HG03159 (cell line): Measurements from ENCODE around the gene GPR3.

Experiments used
- ATAC-seq: cut with Tn5 transposase; IDR thresholded peaks from one replicate; pipeline ENCODE4 v1.9.1; 2021; ENCODE audit warnings: mild to moderate bottlenecking, moderate library complexity; ENCODE audit not compliant: unreplicated experiment

Gene GPR3

DNA sequence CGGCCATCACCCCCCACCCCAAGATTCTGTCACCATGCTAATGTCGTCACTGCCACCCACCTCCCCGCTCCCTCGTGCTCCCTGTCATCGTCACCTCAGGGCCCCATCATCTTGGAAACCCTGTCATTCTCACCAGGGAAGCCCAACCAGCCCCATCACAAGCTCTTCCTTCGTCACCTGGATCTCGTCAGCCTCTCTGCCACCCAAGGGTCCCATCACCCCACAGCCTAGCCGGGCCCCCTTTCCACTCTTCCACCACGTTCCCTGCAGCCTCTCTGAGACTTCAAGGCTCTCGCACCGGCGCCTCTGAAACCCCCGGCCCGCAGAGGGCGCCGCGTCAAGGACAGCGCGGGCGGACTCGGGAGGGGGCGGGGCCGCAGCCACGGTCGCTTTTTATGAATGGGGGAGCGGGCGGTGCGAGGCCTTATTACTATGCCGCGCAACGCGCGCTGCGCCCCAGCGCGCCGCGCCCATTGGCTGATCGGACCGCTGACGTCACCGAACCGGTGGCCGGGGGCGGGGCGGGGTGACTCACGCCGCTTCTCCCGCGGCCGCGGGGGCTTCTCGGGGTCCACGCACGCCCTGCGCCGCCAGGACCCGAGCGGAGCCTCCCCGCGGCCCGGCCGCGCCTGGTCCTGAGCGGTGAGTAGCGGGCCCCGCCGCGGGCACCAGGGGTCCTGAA lies at the start of gene GPR3:
GPR3 (plus strand) TSS at position 527 of the 682 bp plus-strand sequence. CDS start 1,177 bp downstream, outside the sequence.
- ATAC-seq = peak; percentile 70

- no peak for ATAC-seq
Measured at GRCh38 chr1:27342778-27343638, 49.4 kb upstream of the GPR3 start.

DNA sequence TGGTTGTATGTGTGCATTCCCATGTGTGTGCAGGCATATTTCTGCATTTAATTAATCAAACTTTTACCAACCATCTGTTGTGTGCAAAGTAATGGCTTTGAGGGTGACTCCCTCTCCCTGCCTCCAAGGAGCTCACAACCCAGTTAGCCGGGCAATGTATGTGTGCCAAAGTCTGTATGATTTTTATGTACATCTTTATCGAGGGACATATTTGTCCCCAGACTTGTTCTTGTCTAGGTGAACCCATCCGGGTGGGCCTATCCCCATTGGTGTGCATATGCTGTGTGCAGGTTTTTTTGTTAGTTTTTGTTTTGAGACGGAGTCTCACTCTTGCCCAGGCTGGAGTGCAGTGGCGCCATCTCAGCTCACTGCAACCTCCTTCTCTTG lies 48.8 kb upstream of the GPR3 start:
- no peak for ATAC-seq

GRCh38 chr1:27345272-27345671 lies 47.1 kb upstream of the GPR3 start:
- no peak for ATAC-seq

DNA sequence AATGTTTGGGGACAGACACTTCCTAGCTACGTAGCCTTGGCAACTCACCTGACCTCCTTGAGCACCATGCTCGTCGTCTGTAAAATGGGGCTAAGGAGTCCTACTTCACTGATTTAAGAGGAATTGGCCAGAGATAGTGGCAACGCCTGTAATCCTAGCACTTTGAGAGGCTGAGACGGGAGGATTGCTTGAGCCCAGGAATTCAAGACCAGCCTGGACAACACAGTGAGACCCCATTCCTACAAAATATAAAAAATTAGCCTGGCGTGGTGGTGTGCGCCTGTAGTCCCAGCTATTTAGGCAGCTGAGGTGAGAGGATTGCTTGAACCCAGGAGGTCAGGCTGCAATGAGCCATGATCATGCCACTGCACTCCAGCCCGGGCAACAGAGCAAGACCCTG lies 46.1 kb upstream of the GPR3 start:
- no peak for ATAC-seq

DNA sequence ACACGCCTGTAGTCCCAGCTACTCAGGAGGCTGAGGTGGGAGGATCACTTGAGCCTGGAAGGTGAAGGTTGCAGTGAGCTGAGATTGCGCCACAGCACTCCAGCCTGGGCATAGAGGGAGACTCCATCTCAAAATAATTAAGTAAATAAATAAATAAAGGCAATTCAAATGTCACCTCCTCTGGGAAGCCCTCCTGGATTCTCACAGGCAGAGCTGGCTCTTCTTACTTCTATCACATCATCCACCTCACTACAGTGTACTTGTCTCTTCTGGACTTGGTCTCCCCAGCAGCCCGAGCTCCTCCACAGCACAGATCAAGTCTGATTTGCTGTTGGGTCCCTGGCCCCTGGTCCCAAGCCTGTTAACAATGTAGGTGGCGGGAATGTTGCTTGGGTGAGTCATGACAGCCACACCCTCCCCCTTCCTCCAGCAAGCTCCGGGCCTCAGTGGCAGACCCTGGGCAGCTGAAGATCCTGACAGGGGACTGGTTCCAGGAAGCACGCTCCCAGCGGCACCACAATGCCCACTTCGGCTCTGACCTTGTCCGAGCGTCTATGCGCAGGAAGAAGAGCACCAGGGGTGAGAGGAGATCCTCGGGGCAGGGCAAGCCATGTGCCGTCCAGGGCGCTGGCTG lies 45.3 kb upstream of the GPR3 start:
- no peak for ATAC-seq

DNA sequence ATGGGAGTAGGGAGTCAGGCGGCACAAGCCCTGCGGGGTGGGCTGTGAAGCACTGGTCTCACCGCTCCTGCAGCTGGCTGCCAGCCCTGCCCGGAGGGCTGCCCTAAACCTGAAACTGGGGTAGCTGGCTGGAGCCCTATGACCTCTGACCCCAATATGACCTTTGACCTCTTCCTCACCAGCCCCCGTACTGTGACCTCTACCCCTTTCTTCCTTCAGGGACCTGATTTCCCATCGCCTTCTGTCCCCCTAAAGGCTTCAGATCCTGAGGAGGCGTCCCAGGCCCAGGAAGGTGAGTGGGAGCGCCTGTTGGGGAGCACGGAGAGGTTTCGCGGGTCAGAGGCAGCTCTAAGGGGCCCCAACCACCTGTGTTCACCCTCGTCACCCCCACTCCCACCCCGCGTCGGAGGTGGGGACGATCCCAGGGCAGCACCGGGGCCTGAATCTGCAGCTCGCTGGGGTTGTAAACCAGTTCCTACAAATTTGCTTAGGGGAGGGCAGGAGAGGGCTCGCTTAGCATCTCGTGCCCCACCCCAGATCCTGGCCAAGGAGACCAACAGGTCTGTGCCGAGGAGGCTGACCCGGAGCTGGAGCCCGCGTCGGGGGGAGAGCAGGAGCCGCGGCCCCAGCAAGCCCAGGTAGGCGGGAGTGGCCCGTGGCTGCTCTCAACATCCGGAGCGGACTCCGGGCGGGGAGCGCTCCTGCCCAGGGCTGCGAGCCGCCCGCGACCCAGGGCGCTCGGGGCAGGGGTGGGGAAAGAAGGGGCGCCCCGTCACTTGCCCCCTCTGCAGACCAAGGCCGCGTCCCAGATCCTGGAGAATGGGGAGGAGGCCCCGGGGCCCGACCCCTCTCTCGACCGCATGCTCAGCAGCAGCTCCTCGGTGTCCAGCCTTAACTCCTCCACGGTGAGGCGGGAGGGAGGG lies 43.3 kb upstream of the GPR3 start:
- no peak for ATAC-seq

GRCh38 chr1:27349784-27350662 lies 42.4 kb upstream of the GPR3 start:
- ATAC-seq = no peak

GRCh38 chr1:27350663-27351540 lies 41.5 kb upstream of the GPR3 start:
- ATAC-seq = no peak

DNA sequence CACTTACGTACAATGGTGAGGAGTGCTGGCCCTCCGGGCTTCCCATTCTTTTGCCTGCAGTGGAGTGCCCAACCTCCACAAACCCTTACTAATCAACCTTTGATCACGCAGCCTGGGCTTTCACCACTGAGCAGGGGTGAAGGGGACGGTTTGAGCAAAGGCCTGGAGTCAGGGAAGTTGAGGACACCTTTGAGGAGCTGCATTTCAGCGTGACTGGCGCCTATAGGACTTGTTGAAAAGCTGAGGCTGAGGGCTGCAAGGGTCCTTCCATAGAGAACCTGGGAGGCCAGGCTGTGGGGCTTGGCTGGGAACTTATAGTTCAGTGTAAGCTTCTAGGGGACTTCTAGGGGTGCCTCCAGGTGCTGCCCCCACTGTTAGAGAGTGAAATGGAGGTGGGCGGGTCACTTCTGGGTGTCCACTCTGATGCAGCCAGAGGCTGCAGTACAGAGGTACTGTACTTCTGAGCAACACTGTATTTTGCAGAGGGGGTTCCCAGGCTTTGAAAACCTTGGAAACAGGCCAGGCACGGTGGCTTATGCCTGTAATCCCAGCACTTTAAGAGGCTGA lies 40.8 kb upstream of the GPR3 start:
- no peak for ATAC-seq

DNA sequence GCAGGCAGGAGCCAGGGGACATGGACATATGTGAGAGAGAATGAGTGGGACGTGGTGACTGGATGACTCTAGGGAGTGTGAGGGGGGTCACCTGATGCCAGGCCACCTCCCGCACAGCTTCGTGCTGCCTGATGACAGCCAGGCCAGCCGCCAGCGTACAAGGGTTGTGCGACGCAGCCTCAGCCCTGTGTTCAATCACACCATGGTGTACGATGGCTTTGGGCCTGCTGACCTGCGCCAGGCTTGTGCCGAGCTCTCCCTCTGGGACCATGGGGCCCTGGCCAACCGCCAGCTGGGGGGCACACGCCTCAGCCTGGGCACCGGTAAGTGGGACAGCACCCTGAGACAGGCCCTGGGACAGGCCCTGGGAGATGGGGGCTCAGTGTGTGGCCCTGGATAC lies 39.3 kb upstream of the GPR3 start:
- no peak for ATAC-seq

GRCh38 chr1:27353629-27354028 lies 38.8 kb upstream of the GPR3 start:
- no peak for ATAC-seq

DNA sequence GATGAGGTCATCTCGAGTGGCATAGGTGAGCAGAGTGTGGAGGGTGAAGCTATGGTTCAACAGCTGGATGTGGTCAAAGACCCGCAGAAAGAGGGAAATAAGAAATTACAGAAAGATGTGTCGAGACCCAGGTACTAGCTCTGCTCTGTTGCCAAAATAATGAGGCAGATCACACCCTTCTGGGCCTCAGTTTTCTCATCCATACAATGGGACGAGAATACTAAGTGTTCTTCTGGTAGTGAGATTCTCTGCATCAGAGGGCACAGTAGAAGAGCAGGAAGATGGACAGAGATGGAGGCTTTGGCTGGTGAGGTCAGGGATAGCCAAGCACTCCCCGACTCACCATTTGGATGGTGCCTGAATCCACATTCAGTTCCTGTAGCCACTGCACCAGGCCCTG lies 36.7 kb upstream of the GPR3 start:
- ATAC-seq = no peak

GRCh38 chr1:27356277-27356618 lies 36.2 kb upstream of the GPR3 start:
- no peak for ATAC-seq

DNA sequence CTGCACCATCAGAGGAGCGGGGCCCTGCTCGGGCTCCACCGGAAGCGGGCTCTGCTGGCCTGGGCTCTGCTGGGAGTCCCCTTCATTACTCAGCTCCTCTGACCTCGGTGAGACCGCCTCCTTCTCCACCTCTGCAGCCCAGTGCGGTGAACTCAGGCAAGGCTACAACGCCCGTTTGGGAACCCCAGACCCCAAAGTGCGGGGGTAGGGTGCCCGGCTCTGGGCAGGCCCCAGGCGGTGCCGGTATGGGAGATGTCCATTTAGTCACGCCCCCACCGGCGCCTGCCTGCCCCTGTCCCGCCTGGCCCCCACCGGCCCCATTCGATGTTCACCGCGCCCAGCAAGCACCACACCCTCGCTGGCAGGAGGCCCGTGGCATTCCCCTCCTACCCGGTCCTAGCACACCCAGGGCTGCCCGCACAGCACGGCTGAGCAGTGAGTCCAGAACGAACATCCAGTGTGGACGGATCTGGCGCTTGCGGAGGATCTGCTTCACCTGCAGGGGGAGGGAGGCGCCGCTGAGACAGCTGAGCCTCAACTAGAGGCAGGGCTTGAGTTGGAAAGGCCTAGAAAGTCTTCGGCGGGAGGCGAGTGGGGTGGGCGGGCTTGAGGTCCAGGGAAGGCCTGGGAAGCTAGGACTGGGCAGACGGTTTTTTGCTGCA lies 35.7 kb upstream of the GPR3 start:
- no peak for ATAC-seq

GRCh38 chr1:27357281-27358037 lies 35.0 kb upstream of the GPR3 start:
- no peak for ATAC-seq
